ENCODE data around the gene SERPINB12.

The SERPINB12 gene

DNA sequence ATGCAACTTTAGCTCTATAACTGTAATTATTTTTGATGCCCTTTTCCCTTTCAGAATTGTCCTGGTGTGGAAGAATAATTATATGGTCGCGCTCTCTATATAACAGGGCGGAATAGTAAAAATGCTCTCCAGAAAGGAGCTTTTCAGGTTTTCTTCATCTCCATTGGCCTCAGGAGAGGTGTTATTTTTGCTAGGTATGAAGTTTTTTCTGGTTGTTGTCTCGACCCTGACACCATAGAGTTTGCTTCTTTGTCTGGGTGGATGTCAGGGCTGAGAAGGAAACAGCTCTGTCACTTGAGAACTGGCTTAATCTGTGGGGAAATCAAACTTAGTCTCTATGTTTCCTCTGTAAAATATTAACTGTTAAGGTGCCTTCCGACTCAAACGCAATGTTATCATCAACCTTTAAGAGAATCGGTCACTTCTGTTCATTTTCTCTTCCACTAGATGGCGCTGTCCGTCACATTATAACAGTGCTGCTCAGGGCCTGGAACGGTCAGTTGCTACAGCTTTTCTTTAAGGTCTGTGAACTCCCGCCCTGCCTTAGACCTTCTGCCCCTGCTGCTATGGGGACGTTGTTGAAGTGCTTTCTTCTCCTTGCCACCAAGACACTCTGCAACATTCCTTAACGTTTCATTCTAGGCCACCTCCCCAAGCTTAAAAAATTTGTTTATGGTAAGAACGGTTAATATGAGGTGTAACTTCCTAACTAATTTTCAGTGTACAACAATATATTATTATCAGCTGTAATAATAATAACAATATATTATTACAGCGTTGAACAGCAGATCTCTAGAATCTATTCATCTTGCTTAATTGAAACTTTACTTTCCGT is 23.8 kb upstream of the SERPINB12 start:
- no peak overlapping the region for H3K27ac ChIP-seq (ENCODE audit: low read length)
- H3K36me3 ChIP-seq (ENCODE audit: control insufficient read depth in 2 of 2, insufficient read depth in 2 of 2, low read length in 2 of 2), result no peaks in the 10 kb centered on the region
- H3K9ac ChIP-seq (ENCODE audit: low read length in 2 of 2), result no peak overlapping the region
- no peaks in the 10 kb centered on the region for H3K4me1 ChIP-seq (ENCODE audit: control insufficient read depth, insufficient read depth, low read length)
- no peaks in the 10 kb centered on the region for H3K9me3 ChIP-seq (ENCODE audit: control insufficient read depth in 2 of 2, low read length in 2 of 2)
- no peak overlapping the region for H3K4me3 ChIP-seq (ENCODE audit: low read length in 2 of 2)
- peaks cover 0 to 4% of the 10 kb centered on the region in 2 donors for H3K27me3 ChIP-seq (ENCODE audit: control insufficient read depth in 1 of 2, insufficient read depth in 2 of 2, low read length in 2 of 2)

DNA sequence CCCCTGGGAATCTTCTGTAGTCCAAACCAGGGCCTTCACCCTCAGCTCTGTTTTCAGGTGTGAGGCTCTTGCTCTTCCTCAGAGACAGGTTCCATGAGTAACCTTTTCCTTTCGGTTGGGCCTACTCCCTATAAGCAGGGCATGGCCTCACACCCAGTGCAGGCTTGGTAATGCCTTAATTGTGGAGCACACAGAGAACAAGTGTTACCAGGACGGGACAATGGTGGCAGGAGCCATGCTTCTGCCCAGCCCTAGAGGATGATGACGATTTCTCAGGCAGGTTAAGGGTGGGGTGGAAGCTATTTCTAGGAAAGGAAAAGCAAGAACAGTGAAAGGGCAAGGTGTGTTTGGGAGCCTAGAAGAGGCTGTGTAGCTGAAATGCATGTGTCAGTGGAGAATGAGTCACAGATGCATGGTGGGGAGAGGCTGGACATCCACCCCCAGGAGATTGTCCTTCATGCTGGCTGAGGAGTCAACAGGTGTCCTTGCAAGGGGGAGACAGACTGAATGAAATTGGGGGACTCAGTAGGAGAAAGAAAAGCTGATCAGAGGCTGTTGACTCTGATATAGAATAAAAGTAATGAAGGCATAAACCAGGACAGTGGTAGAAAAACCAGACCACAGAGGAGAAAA is 22.0 kb upstream of the SERPINB12 start:
- H3K9me3 ChIP-seq (ENCODE audit: control insufficient read depth in 2 of 2, low read length in 2 of 2), result no peaks in the 10 kb centered on the region
- H3K27ac ChIP-seq (ENCODE audit: low read length), result no peak overlapping the region
- H3K36me3 ChIP-seq (ENCODE audit: control insufficient read depth in 2 of 2, insufficient read depth in 2 of 2, low read length in 2 of 2), result no peaks in the 10 kb centered on the region
- H3K9ac ChIP-seq (ENCODE audit: low read length in 2 of 2), result no peak overlapping the region
- no peaks in the 10 kb centered on the region for H3K4me1 ChIP-seq (ENCODE audit: control insufficient read depth, insufficient read depth, low read length)
- H3K4me3 ChIP-seq (ENCODE audit: low read length in 2 of 2), result no peak overlapping the region
- peaks cover 0 to 4% of the 10 kb centered on the region in 2 donors for H3K27me3 ChIP-seq (ENCODE audit: control insufficient read depth in 1 of 2, insufficient read depth in 2 of 2, low read length in 2 of 2)

DNA sequence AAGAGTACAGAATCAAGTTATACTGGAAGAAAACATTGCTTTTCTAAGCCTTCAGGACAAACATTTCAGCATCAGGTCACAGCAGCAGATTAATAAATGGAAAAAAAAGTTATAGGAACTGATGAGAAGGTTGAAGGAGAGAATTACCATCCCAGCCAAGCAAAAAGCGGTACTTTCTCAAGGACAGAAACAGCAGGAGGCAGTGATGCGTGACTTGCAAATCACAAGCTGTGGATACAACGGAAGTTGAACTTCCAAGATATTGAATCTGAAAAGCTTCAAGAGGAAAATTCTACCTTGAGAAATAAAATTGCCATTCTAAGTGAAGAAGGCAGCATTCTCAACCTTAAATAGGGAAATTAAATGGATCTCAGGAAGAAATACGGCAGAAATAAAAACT is 18.5 kb upstream of the SERPINB12 start:
- Histone ChIP-seq H3K4me1 (ENCODE audit: control insufficient read depth, insufficient read depth, low read length) (no peaks in the 10 kb centered on the region), H3K9me3 (ENCODE audit: control insufficient read depth in 2 of 2, low read length in 2 of 2) (no peaks in the 10 kb centered on the region), H3K27ac (ENCODE audit: low read length) (no peak overlapping the region), H3K36me3 (ENCODE audit: control insufficient read depth in 2 of 2, insufficient read depth in 2 of 2, low read length in 2 of 2) (no peaks in the 10 kb centered on the region), H3K27me3 (ENCODE audit: control insufficient read depth in 1 of 2, insufficient read depth in 2 of 2, low read length in 2 of 2) (peaks cover 0 to 4% of the 10 kb centered on the region in 2 donors), H3K4me3 (ENCODE audit: low read length in 2 of 2) (no peak overlapping the region), H3K9ac (ENCODE audit: low read length in 2 of 2) (no peak overlapping the region)

DNA sequence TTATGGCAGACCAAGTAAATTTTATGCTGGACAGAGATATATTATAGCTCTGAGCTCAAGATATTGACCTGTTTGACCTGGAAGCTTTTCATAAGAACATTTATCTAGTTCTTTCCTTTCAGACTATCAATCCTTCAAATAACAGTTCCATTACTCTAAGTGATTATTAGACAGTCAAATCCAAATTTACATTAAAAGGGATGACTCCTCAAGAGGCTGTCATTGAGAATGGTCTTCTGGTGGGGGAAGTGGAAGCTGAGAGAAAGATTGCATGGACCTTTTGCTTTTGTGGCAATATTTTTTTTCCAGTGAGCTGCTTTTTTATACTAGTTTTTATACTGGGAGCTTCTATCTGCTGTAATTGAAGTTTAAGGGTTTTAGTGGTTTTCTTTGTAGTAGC is 14.9 kb upstream of the SERPINB12 start:
- Histone ChIP-seq H3K27ac (ENCODE audit: low read length) (no peak overlapping the region), H3K9ac (ENCODE audit: low read length in 2 of 2) (no peak overlapping the region), H3K36me3 (ENCODE audit: control insufficient read depth in 2 of 2, insufficient read depth in 2 of 2, low read length in 2 of 2) (no peaks in the 10 kb centered on the region), H3K27me3 (ENCODE audit: control insufficient read depth in 1 of 2, insufficient read depth in 2 of 2, low read length in 2 of 2) (no peaks in the 10 kb centered on the region), H3K4me3 (ENCODE audit: low read length in 2 of 2) (no peak overlapping the region), H3K9me3 (ENCODE audit: control insufficient read depth in 2 of 2, low read length in 2 of 2) (no peaks in the 10 kb centered on the region), H3K4me1 (ENCODE audit: control insufficient read depth, insufficient read depth, low read length) (no peaks in the 10 kb centered on the region)

DNA sequence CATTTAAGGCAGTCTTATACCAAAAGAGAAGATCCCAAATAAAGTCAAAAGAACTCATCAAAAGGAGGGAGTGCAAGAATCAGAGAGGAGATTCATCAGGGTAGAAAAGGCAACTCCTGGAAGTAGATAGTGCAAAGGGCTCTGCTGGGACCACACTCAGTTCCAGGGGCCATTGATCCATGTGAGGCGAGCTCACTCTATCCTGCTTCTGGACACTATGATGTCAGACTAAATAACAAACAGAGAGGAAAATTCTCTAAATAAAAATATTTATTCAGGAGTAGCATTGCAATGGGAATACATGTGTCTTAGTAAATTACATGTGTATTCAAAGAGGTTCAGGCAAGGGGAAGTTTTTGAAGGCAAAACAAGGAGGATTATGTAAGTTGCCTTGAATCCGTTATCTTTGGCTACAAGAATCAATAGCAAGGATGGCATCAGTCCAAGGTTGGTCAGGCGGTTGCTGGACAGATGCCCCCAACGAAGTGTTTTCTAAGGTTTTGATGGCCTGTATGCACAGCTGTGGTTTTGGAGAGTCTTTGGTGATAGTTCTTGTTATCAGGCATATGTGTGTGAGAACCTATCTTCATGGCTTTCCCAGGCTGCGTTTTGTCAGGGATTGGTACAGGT is 13.2 kb upstream of the SERPINB12 start:
- Histone ChIP-seq H3K9ac (ENCODE audit: low read length in 2 of 2) (no peak overlapping the region), H3K9me3 (ENCODE audit: control insufficient read depth in 2 of 2, low read length in 2 of 2) (no peaks in the 10 kb centered on the region)

DNA sequence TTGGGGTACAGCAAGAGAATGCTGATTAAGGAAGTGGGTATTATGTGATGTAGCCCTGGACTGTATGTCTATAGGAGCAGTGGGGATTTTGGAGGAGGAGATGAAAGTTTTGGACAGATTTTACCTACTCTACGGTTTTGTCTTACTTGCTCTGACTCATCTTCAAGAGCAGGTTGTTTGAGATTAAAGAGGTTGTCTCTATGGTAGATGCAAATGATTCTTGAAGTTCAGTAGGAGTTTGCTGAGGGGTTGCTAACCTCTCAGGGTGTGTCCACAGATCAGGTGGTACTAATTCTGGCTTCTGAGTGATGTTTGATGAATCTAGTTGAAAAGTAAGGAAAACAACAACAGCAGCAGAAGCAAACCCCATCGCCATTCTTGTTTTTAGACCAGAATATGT is 9.7 kb upstream of the SERPINB12 start:
- Histone ChIP-seq H3K27me3 (ENCODE audit: control insufficient read depth in 1 of 2, insufficient read depth in 2 of 2, low read length in 2 of 2) (no peaks in the 10 kb centered on the region), H3K4me1 (ENCODE audit: control insufficient read depth, insufficient read depth, low read length) (no peaks in the 10 kb centered on the region), H3K9ac (ENCODE audit: low read length in 2 of 2) (no peak overlapping the region), H3K4me3 (ENCODE audit: low read length in 2 of 2) (no peak overlapping the region), H3K9me3 (ENCODE audit: control insufficient read depth in 2 of 2, low read length in 2 of 2) (no peaks in the 10 kb centered on the region), H3K27ac (ENCODE audit: low read length) (no peak overlapping the region), H3K36me3 (ENCODE audit: control insufficient read depth in 2 of 2, insufficient read depth in 2 of 2, low read length in 2 of 2) (no peaks in the 10 kb centered on the region)

More for the DNA sequence above, 13.2 kb upstream of the SERPINB12 start:
- Histone ChIP-seq H3K27me3 (ENCODE audit: control insufficient read depth in 1 of 2, insufficient read depth in 2 of 2, low read length in 2 of 2) (no peaks in the 10 kb centered on the region), H3K27ac (ENCODE audit: low read length) (no peak overlapping the region), H3K4me3 (ENCODE audit: low read length in 2 of 2) (no peak overlapping the region), H3K4me1 (ENCODE audit: control insufficient read depth, insufficient read depth, low read length) (no peaks in the 10 kb centered on the region), H3K36me3 (ENCODE audit: control insufficient read depth in 2 of 2, insufficient read depth in 2 of 2, low read length in 2 of 2) (no peaks in the 10 kb centered on the region)

DNA sequence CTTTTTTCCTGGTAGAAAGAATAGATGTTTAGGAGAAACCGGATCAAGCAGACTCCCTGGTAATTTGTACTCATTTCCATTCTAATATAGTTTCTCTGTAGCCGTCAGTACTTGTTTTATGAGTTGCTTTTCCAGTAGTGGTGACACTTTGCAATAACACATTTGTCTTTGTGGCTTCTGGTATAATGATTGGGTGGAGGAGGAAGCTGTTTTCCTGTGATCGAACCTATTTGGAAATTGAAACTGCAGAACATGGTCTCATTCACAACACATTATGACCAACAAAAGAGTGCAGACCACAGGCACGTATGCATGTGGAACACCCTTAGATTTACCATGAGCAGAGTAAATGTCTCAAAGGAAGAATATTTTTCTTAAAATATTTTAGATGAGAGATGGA is 7.6 kb upstream of the SERPINB12 start:
- H3K9me3 ChIP-seq (ENCODE audit: control insufficient read depth in 2 of 2, low read length in 2 of 2), result no peaks in the 10 kb centered on the region
- no peaks in the 10 kb centered on the region for H3K4me1 ChIP-seq (ENCODE audit: control insufficient read depth, insufficient read depth, low read length)
- H3K4me3 ChIP-seq (ENCODE audit: low read length in 2 of 2), result no peak overlapping the region
- H3K9ac ChIP-seq (ENCODE audit: low read length in 2 of 2), result no peak overlapping the region
- no peaks in the 10 kb centered on the region for H3K27me3 ChIP-seq (ENCODE audit: control insufficient read depth in 1 of 2, insufficient read depth in 2 of 2, low read length in 2 of 2)
- H3K27ac ChIP-seq (ENCODE audit: low read length), result no peak overlapping the region
- H3K36me3 ChIP-seq (ENCODE audit: control insufficient read depth in 2 of 2, insufficient read depth in 2 of 2, low read length in 2 of 2), result no peaks in the 10 kb centered on the region

DNA sequence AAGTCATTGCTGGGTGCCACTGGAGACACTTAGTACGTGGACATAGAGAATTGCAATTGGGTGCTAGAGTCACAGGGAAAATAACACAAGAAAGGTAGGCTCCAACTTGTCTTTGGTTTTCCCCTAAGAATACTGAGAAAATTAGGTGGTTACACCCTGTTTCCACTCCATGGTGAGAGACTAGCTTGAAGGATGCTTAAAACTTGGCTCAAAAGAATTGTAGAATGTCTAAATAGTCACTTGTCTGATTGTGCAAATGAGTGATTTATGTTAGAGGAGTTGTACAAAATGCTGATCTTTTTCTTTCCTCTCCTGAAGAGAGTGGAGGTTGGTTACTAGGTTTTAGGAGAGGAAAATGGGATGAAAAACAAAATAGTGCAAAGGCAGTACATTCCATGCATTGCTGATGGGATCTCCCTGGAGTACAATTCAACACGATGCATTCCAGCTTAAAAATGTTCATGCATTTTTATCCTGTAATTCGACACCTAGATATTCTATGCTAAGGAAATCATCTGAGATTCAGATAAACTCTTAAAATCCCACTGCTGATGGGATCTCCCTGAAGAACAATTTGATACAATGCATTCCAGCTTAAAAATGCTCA is 2.2 kb upstream of the SERPINB12 start:
- H3K4me1 ChIP-seq (ENCODE audit: control insufficient read depth, insufficient read depth, low read length), result no peaks in the 10 kb centered on the region
- H3K27me3 ChIP-seq (ENCODE audit: control insufficient read depth in 1 of 2, insufficient read depth in 2 of 2, low read length in 2 of 2), result no peaks in the 10 kb centered on the region
- H3K36me3 ChIP-seq (ENCODE audit: control insufficient read depth in 2 of 2, insufficient read depth in 2 of 2, low read length in 2 of 2), result no peaks in the 10 kb centered on the region
- H3K9me3 ChIP-seq (ENCODE audit: control insufficient read depth in 2 of 2, low read length in 2 of 2), result no peaks in the 10 kb centered on the region
- H3K4me3 ChIP-seq (ENCODE audit: low read length in 2 of 2), result no peak overlapping the region
- H3K9ac ChIP-seq (ENCODE audit: low read length in 2 of 2), result no peak overlapping the region
- no peak overlapping the region for H3K27ac ChIP-seq (ENCODE audit: low read length)

DNA sequence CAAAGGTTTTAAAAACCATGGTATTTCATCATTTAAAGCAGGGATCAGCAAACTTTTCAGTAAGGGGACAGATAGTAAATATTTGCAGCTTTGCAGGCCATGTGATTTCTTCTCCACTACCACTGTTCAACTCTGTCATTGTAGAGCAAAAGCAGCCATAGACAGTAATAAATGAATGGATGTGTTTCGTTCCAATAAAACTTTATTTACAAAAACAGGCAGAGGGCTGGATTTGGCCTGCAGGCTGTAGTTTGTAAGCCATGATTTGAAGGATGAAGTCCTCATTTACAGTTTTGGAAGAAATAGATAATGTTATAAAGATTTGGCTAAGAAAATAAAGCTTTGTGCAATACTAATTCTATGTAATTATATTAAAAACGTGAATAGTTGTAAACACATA is 1.8 kb downstream of the SERPINB12 start:
- H3K27ac ChIP-seq (ENCODE audit: low read length), result no peak overlapping the region
- no peak overlapping the region for H3K4me3 ChIP-seq (ENCODE audit: low read length in 2 of 2)
- no peaks in the 10 kb centered on the region for H3K36me3 ChIP-seq (ENCODE audit: control insufficient read depth in 2 of 2, insufficient read depth in 2 of 2, low read length in 2 of 2)
- no peaks in the 10 kb centered on the region for H3K4me1 ChIP-seq (ENCODE audit: control insufficient read depth, insufficient read depth, low read length)
- H3K9me3 ChIP-seq (ENCODE audit: control insufficient read depth in 2 of 2, low read length in 2 of 2), result no peaks in the 10 kb centered on the region
- no peak overlapping the region for H3K9ac ChIP-seq (ENCODE audit: low read length in 2 of 2)
- no peaks in the 10 kb centered on the region for H3K27me3 ChIP-seq (ENCODE audit: control insufficient read depth in 1 of 2, insufficient read depth in 2 of 2, low read length in 2 of 2)

DNA sequence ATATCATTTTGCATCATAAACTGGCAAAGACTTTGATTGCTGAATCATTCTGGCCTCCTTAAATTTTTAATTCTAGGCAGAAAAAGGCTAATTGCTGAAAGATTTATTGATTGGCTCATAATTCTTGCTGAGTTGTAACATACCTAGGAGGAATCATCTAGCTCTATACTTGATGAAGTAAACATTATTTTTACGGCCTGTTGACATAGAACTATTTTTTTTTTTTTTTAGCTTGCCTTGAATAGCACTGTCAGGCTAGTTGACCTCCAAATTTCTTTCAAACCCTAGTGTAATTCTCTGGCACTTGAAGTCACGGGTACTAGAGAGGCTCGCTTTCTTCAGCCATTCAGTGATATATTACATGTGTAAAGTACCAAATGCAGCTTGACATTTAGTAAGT is 2.8 kb downstream of the SERPINB12 start:
- Histone ChIP-seq H3K4me1 (ENCODE audit: control insufficient read depth, insufficient read depth, low read length) (no peaks in the 10 kb centered on the region), H3K27me3 (ENCODE audit: control insufficient read depth in 1 of 2, insufficient read depth in 2 of 2, low read length in 2 of 2) (no peaks in the 10 kb centered on the region)

More for the DNA sequence above, 2.8 kb downstream of the SERPINB12 start:
- H3K4me3 ChIP-seq (ENCODE audit: low read length in 2 of 2), result no peak overlapping the region
- no peaks in the 10 kb centered on the region for H3K36me3 ChIP-seq (ENCODE audit: control insufficient read depth in 2 of 2, insufficient read depth in 2 of 2, low read length in 2 of 2)
- no peak overlapping the region for H3K9ac ChIP-seq (ENCODE audit: low read length in 2 of 2)
- H3K27ac ChIP-seq (ENCODE audit: low read length), result no peak overlapping the region
- no peaks in the 10 kb centered on the region for H3K9me3 ChIP-seq (ENCODE audit: control insufficient read depth in 2 of 2, low read length in 2 of 2)
